ENCODE data around the gene TNFRSF1A. TPM values are rescaled to one million over a fixed set of nuclear protein-coding genes. Genes with fewer than 3 reads are reported as not detected.
A peak's percentile ranks its signal among the peaks of the same experiment; 100 is the strongest.

The TNFRSF1A gene
- total RNA-seq, 5 donors from 2014 or later (not counting 1 experiment from before 2014, with no cell fraction given) = 32.3 to 88.0 (median 86.5) TPM

DNA sequence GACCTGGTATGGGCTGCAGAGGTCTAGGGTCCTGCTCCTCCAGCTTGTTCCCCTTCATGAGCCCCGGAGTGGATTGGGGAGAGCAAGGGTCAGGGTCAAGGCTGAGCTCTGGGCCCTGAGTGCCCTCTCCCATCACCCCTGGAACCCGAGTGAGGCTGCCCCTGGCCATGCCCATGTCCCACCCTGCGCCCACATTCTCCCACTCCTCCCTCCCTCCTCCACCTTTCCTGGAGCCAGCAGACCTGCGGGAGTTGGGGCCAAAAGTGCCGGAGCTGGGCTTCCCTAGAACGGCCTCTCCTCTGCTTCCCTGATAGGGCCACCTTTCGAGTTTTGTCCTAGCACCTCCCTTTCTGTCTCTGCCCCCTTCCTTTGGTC is 32.9 kb upstream of the TNFRSF1A start:
- Mint-ChIP-seq H3K9me3 (no peaks in the 10 kb centered on the region), H3K36me3 (no peaks in the 10 kb centered on the region), H3K27me3 (peaks cover 0 to 2% of the 10 kb centered on the region in 2 donors), H3K4me1 (peaks cover 28 to 44% (median 33%) of the 10 kb centered on the region in 3 donors), H3K27ac (no peak overlapping the region), H3K4me3 (no peak overlapping the region)
- POLR2A ChIA-PET = interaction anchor here in 1 of 2 donors (0.6 kb wide), 1 partner anchor 9 kb away, joined by 3 read pairs; the partner anchor contains the start of gene LTBR
- H3K27ac ChIP-seq (ENCODE audit: low read length) = no peak overlapping the region
- H3K4me3 ChIP-seq (ENCODE audit: control insufficient read depth in 1 of 2, extremely low read depth in 1 of 2, low read length in 1 of 2) = no peak overlapping the region
- no peaks in the 10 kb centered on the region for H3K9me3 ChIP-seq
- H3K36me3 ChIP-seq (ENCODE audit: control insufficient read depth in 2 of 2, extremely low read depth in 1 of 2, insufficient read depth in 1 of 2, low read length in 1 of 2) = no peaks in the 10 kb centered on the region
- WGBS (ENCODE audit: insufficient coverage) = 90% methylated on average over 6 of the region's 7 CpGs
- peaks cover 0 to 26% of the 10 kb centered on the region in 2 experiments for H3K27me3 ChIP-seq (replicated peaks in 1 of 2; ENCODE audit: control insufficient read depth in 2 of 2, extremely low read depth in 1 of 2, insufficient read depth in 2 of 2, low read length in 1 of 2)
- CTCF ChIA-PET = interaction anchor here in 1 of 2 donors (1.0 kb wide), 1 partner anchor 90 kb away, joined by 6 read pairs; no protein-coding TSS in a partner anchor
- ATAC-seq (replicated peaks in 1 of 4) = no peak
- H3K4me1 ChIP-seq (ENCODE audit: control insufficient read depth in 1 of 2, extremely low read depth in 1 of 2, insufficient read depth in 2 of 2, low read length in 2 of 2) = peaks cover 16 to 35% of the 10 kb centered on the region in 2 experiments
- no peak for DNase-seq

DNA sequence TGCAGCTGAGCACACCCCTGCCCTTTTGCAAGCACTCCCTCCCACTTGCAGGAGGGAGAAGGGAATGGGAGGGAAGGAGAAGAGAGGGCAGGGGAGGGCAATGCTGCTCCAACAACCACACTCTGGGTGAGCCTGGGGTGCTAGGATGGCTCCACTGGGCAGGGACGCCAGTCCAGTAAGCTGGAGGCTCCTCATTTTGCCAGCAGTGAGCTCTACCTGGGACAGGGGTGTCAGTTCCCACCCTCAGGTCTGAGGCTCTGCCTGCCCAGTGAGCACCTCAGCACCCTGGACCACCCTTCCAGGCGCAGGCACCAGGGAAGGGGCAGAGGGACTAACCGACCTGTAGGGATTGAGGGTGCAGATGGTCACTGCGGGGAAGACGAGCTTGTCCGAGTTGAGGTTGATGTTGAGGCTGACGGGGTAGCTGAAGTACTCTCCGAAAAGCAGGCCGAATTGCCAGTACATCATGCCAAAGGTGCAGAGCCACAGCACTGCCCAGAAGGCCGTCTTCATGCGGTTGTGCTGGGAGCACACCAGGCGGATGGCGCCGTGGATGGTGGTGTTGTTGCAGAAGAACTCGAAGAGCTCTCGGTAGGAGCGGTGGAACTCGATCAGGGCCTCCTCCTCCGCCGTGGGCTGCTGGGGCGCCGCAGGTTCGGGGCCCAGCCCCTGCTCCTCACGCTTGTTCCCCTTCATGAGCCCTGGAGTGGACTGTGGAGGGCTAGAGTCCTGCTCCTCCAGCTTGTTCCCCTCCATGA is 32.3 kb upstream of the TNFRSF1A start:
- no peak overlapping the region for H3K4me3 Mint-ChIP-seq
- Histone ChIP-seq H3K4me3 (ENCODE audit: control insufficient read depth in 1 of 2, extremely low read depth in 1 of 2, low read length in 1 of 2) (no peak overlapping the region), H3K9me3 (no peaks in the 10 kb centered on the region), H3K36me3 (ENCODE audit: control insufficient read depth in 2 of 2, extremely low read depth in 1 of 2, insufficient read depth in 1 of 2, low read length in 1 of 2) (no peaks in the 10 kb centered on the region), H3K27me3 (replicated peaks in 1 of 2; ENCODE audit: control insufficient read depth in 2 of 2, extremely low read depth in 1 of 2, insufficient read depth in 2 of 2, low read length in 1 of 2) (peaks cover 0 to 26% of the 10 kb centered on the region in 2 experiments), H3K27ac (ENCODE audit: low read length) (no peak overlapping the region), H3K4me1 (ENCODE audit: control insufficient read depth in 1 of 2, extremely low read depth in 1 of 2, insufficient read depth in 2 of 2, low read length in 2 of 2) (peaks cover 16 to 36% of the 10 kb centered on the region in 2 experiments)
- H3K27ac Mint-ChIP-seq = no peak overlapping the region
- ChIA-PET POLR2A (interaction anchor here in 1 of 2 donors (0.6 kb wide), 1 partner anchor 10 kb away, joined by 3 read pairs; the partner anchor contains the start of gene LTBR), CTCF (interaction anchor here in 1 of 2 donors (1.0 kb wide), 1 partner anchor 91 kb away, joined by 6 read pairs; no protein-coding TSS in a partner anchor)
- no peak for ATAC-seq (replicated peaks in 1 of 4)
- H3K36me3 Mint-ChIP-seq = no peaks in the 10 kb centered on the region
- H3K4me1 Mint-ChIP-seq = peaks cover 28 to 44% (median 33%) of the 10 kb centered on the region in 3 donors
- H3K27me3 Mint-ChIP-seq = peaks cover 0 to 2% of the 10 kb centered on the region in 2 donors
- DNase-seq = no peak
- 94% methylated on average over 18 of the region's 24 CpGs for WGBS (ENCODE audit: insufficient coverage)
- no peaks in the 10 kb centered on the region for H3K9me3 Mint-ChIP-seq

GRCh38 chr12:6373022-6373787 is 31.3 kb upstream of the TNFRSF1A start:
- Mint-ChIP-seq H3K4me1 (peaks cover 28 to 46% (median 39%) of the 10 kb centered on the region in 3 donors), H3K27ac (peak overlapping the region in 1 of 2 donors; percentile 70), H3K27me3 (peaks cover 0 to 2% of the 10 kb centered on the region in 2 donors), H3K4me3 (no peak overlapping the region), H3K9me3 (no peaks in the 10 kb centered on the region), H3K36me3 (no peaks in the 10 kb centered on the region)
- H3K4me1 ChIP-seq (ENCODE audit: control insufficient read depth in 1 of 2, extremely low read depth in 1 of 2, insufficient read depth in 2 of 2, low read length in 2 of 2) = peaks cover 16 to 45% of the 10 kb centered on the region in 2 experiments
- H3K27ac ChIP-seq (ENCODE audit: low read length) = peak overlapping the region; percentile 7
- H3K27me3 ChIP-seq (replicated peaks in 1 of 2; ENCODE audit: control insufficient read depth in 2 of 2, extremely low read depth in 1 of 2, insufficient read depth in 2 of 2, low read length in 1 of 2) = peaks cover 0 to 19% of the 10 kb centered on the region in 2 experiments
- no peaks in the 10 kb centered on the region for H3K36me3 ChIP-seq (ENCODE audit: control insufficient read depth in 2 of 2, extremely low read depth in 1 of 2, insufficient read depth in 1 of 2, low read length in 1 of 2)
- WGBS (ENCODE audit: insufficient coverage) = 87% methylated on average over 8 of the region's 14 CpGs
- ATAC-seq (replicated peaks in 1 of 4) (no peak), DNase-seq (no peak)
- H3K4me3 ChIP-seq (ENCODE audit: control insufficient read depth in 1 of 2, extremely low read depth in 1 of 2, low read length in 1 of 2) = no peak overlapping the region
- ChIA-PET POLR2A (no interaction called here), CTCF (no interaction called here)
- H3K9me3 ChIP-seq = no peaks in the 10 kb centered on the region

- Histone ChIP-seq H3K36me3 (ENCODE audit: control insufficient read depth in 2 of 2, extremely low read depth in 1 of 2, insufficient read depth in 1 of 2, low read length in 1 of 2) (no peaks in the 10 kb centered on the region), H3K9me3 (no peaks in the 10 kb centered on the region), H3K4me1 (ENCODE audit: control insufficient read depth in 1 of 2, extremely low read depth in 1 of 2, insufficient read depth in 2 of 2, low read length in 2 of 2) (peaks cover 16 to 49% of the 10 kb centered on the region in 2 experiments), H3K27ac (ENCODE audit: low read length) (no peak overlapping the region), H3K27me3 (replicated peaks in 1 of 2; ENCODE audit: control insufficient read depth in 2 of 2, extremely low read depth in 1 of 2, insufficient read depth in 2 of 2, low read length in 1 of 2) (peaks cover 0 to 18% of the 10 kb centered on the region in 2 experiments), H3K4me3 (ENCODE audit: control insufficient read depth in 1 of 2, extremely low read depth in 1 of 2, low read length in 1 of 2) (no peak overlapping the region)
- Mint-ChIP-seq H3K4me3 (no peak overlapping the region), H3K4me1 (peaks cover 29 to 48% (median 40%) of the 10 kb centered on the region in 3 donors), H3K27ac (peak overlapping the region in 1 of 2 donors; percentile 70), H3K27me3 (peaks cover 0 to 2% of the 10 kb centered on the region in 2 donors), H3K9me3 (no peaks in the 10 kb centered on the region), H3K36me3 (no peaks in the 10 kb centered on the region)
- DNase-seq (no peak), ATAC-seq (replicated peaks in 1 of 4) (peak in 2 of 4 experiments; percentile 25 to 36)
- POLR2A ChIA-PET = no interaction called here
- WGBS (ENCODE audit: insufficient coverage) = 64% methylated on average over 4 of the region's 8 CpGs
- CTCF ChIA-PET = no interaction called here
Measured at GRCh38 chr12:6372403-6373003, 30.6 kb upstream of the TNFRSF1A start.

GRCh38 chr12:6370994-6371754 is 29.3 kb upstream of the TNFRSF1A start:
- WGBS (ENCODE audit: insufficient coverage) = 81% methylated on average over 7 of the region's 15 CpGs
- Histone ChIP-seq H3K27me3 (replicated peaks in 1 of 2; ENCODE audit: control insufficient read depth in 2 of 2, extremely low read depth in 1 of 2, insufficient read depth in 2 of 2, low read length in 1 of 2) (peaks cover 0 to 16% of the 10 kb centered on the region in 2 experiments), H3K4me3 (ENCODE audit: control insufficient read depth in 1 of 2, extremely low read depth in 1 of 2, low read length in 1 of 2) (no peak overlapping the region), H3K9me3 (no peaks in the 10 kb centered on the region), H3K4me1 (ENCODE audit: control insufficient read depth in 1 of 2, extremely low read depth in 1 of 2, insufficient read depth in 2 of 2, low read length in 2 of 2) (peaks cover 5 to 38% of the 10 kb centered on the region in 2 experiments), H3K36me3 (ENCODE audit: control insufficient read depth in 2 of 2, extremely low read depth in 1 of 2, insufficient read depth in 1 of 2, low read length in 1 of 2) (no peaks in the 10 kb centered on the region), H3K27ac (ENCODE audit: low read length) (no peak overlapping the region)
- no peaks in the 10 kb centered on the region for H3K9me3 Mint-ChIP-seq
- peaks cover 23 to 42% (median 34%) of the 10 kb centered on the region in 3 donors for H3K4me1 Mint-ChIP-seq
- no peaks in the 10 kb centered on the region for H3K27me3 Mint-ChIP-seq
- no peak for DNase-seq
- no peak for ATAC-seq (replicated peaks in 1 of 4)
- no peak overlapping the region for H3K4me3 Mint-ChIP-seq
- ChIA-PET CTCF (interaction anchor here in 1 of 2 donors (0.9 kb wide), 1 partner anchor 36 kb away, joined by 4 read pairs; no protein-coding TSS in a partner anchor), POLR2A (no interaction called here)
- peak overlapping the region in 1 of 2 donors; percentile 44 for H3K27ac Mint-ChIP-seq
- H3K36me3 Mint-ChIP-seq = no peaks in the 10 kb centered on the region
